SK-N-SH (cell line): ENCODE measurements around the gene TMEM51. TPM values are rescaled to one million over a fixed set of nuclear protein-coding genes. Genes with fewer than 3 reads are reported as not detected.

Experiments
- CTCF ChIA-PET: fragments of 300-600, 350-600 bp; formaldehyde crosslinking; extraction: SDS; loops from one replicate; lab custom pipeline; 2021; lab: Yijun Ruan, JAX
- POLR2A ChIA-PET: fragments of 350-600 bp; sonication (Branson Sonifier 250); formaldehyde crosslinking; extraction: SDS; loops from one replicate; lab custom pipeline; 2020; ENCODE audit warnings: antibody characterized with exemption, inconsistent platforms; lab: Yijun Ruan, JAX
- DNase-seq: peaks from one replicate; pipeline ENCODE4 v3.0.0; 2012
- H2AFZ ChIP-seq: fragments of 200-600 bp; sonication (generic); 2 replicates; pipeline ENCODE4 v1.8.1; 2016; ENCODE audit warnings: antibody characterized with exemption, mild to moderate bottlenecking, low read depth
- H3F3A ChIP-seq: fragments of 200-600 bp; sonication (generic); replicated peaks from 2 replicates; pipeline ENCODE3; 2016; ENCODE audit warnings: antibody characterized with exemption, mild to moderate bottlenecking; ENCODE audit not compliant: insufficient read depth
- H3K27ac ChIP-seq, 2 experiments: fragments of 200-500 bp in 1 of 2; fragments of 200-600 bp in 1 of 2; sonication (Bioruptor generic) in 1 of 2; sonication (generic), shearing (Covaris generic) in 1 of 2; 2 replicates each; pipeline versions ENCODE4 v1.5.1 to v1.6.1; 2014 to 2016; ENCODE audit warnings: low read depth in 2 of 2, inconsistent platforms in 1 of 2, low read length in 1 of 2, mild to moderate bottlenecking in 1 of 2, mixed read lengths in 1 of 2
- H3K27me3 ChIP-seq: fragments of 200-600 bp; sonication (generic), shearing (Covaris generic); 2 replicates; pipeline ENCODE4 v1.6.1; 2016; ENCODE audit warnings: mixed run types; ENCODE audit not compliant: insufficient read depth
- H3K36me3 ChIP-seq, 2 experiments: fragments of 200-500 bp in 1 of 2; fragments of 200-600 bp in 1 of 2; sonication (Bioruptor generic) in 1 of 2; sonication (generic) in 1 of 2; replicated peaks in 1 of 2; 2 replicates each; pipeline versions ENCODE3 to v1.5.1; 2014 to 2016; ENCODE audit warnings: low read length in 1 of 2, mild to moderate bottlenecking in 1 of 2; ENCODE audit not compliant: insufficient read depth in 2 of 2, control insufficient read depth in 1 of 2
- H3K4me1 ChIP-seq, 2 experiments: fragments of 200-500 bp in 1 of 2; fragments of 200-600 bp in 1 of 2; sonication (Bioruptor generic) in 1 of 2; sonication (generic), shearing (Covaris generic) in 1 of 2; 2 replicates each; pipeline versions ENCODE4 v1.5.1 to v1.6.1; 2014 to 2016; ENCODE audit warnings: low read depth in 1 of 2, low read length in 1 of 2, mixed run types in 1 of 2; ENCODE audit not compliant: insufficient read depth in 2 of 2, control insufficient read depth in 1 of 2
- H3K4me2 ChIP-seq: fragments of 200-600 bp; sonication (generic), shearing (Covaris generic); 2 replicates; pipeline ENCODE4 v1.6.1; 2017; ENCODE audit warnings: mixed run types
- H3K4me3 ChIP-seq, 2 experiments: fragments of 200-500 bp in 1 of 2; fragments of 200-600 bp in 1 of 2; sonication (Bioruptor generic) in 1 of 2; sonication (generic), shearing (Covaris generic) in 1 of 2; 2 replicates each; pipeline versions ENCODE4 v1.5.1 to v1.8.1; 2014 to 2016; ENCODE audit warnings: low read depth in 2 of 2, inconsistent platforms in 1 of 2, low read length in 1 of 2, mild to moderate bottlenecking in 1 of 2, mixed read lengths in 1 of 2, moderate library complexity in 1 of 2
- H3K79me2 ChIP-seq: fragments of 200-600 bp; sonication (generic); 2 replicates; pipeline ENCODE4 v1.8.1; 2017; ENCODE audit warnings: mild to moderate bottlenecking; ENCODE audit not compliant: insufficient read depth
- H3K9ac ChIP-seq: fragments of 200-600 bp; sonication (generic); 2 replicates; pipeline ENCODE4 v1.6.1; 2017; ENCODE audit warnings: mixed run types
- H3K9me2 ChIP-seq: fragments of 200-600 bp; sonication (generic); 2 replicates; pipeline ENCODE4 v1.6.1; 2017; ENCODE audit warnings: mixed run types
- H3K9me3 ChIP-seq: fragments of 200-600 bp; sonication (generic); 2 replicates; pipeline ENCODE4 v1.6.1; 2017; ENCODE audit warnings: mixed run types, mild to moderate bottlenecking, moderate library complexity
- H4K20me1 ChIP-seq: fragments of 200-600 bp; sonication (generic); 2 replicates; pipeline ENCODE4 v1.6.1; 2017; ENCODE audit warnings: mild to moderate bottlenecking, mixed run types; ENCODE audit not compliant: insufficient read depth
- CHD2 ChIP-seq: fragments of 150-350 bp; IDR thresholded peaks from 2 replicates; pipeline ENCODE4 v1.6.1; 2018; ENCODE audit warnings: low read length; ENCODE audit not compliant: partially characterized antibody
- ELF1 ChIP-seq: IDR thresholded peaks from 2 replicates; pipeline ENCODE4 v1.4.0; 2012
- EP300 ChIP-seq, 2 experiments: IDR thresholded peaks; 2 replicates each; pipeline versions ENCODE4 v1.4.0 to v1.6.1; 2012; ENCODE audit warnings: borderline replicate concordance in 1 of 2, low read depth in 1 of 2, low read length in 1 of 2
- MEF2A ChIP-seq: IDR thresholded peaks from 2 replicates; pipeline ENCODE4 v1.4.0; 2012; ENCODE audit warnings: low read depth, borderline replicate concordance
- MXI1 ChIP-seq: IDR thresholded peaks from 2 replicates; pipeline ENCODE4 v1.6.1; 2012; ENCODE audit warnings: mild to moderate bottlenecking, low read depth, low read length, improper control_type of control experiment
- POLR2AphosphoS5 ChIP-seq: IDR thresholded peaks from 2 replicates; pipeline ENCODE4 v1.6.1; 2012; ENCODE audit warnings: low read depth, low read length
- RAD21 ChIP-seq: IDR thresholded peaks from 2 replicates; pipeline ENCODE4 v1.6.1; 2012; ENCODE audit warnings: mild to moderate bottlenecking, low read length
- RFX5 ChIP-seq: IDR thresholded peaks from 2 replicates; pipeline ENCODE4 v1.6.1; 2012; ENCODE audit warnings: mild to moderate bottlenecking, improper control_type of control experiment, low read length
- RXRA ChIP-seq: IDR thresholded peaks from 2 replicates; pipeline ENCODE4 v1.4.0; 2012; ENCODE audit warnings: low read depth, mild to moderate bottlenecking, borderline replicate concordance
- TEAD4 ChIP-seq: IDR thresholded peaks from 2 replicates; pipeline ENCODE4 v1.4.0; 2012; ENCODE audit warnings: mild to moderate bottlenecking, borderline replicate concordance; ENCODE audit not compliant: insufficient read depth
- YY1 ChIP-seq: IDR thresholded peaks from 2 replicates; pipeline ENCODE4 v1.4.0; 2012; ENCODE audit warnings: low read depth, mild to moderate bottlenecking
- WGBS: methylation state at CpG from one replicate; pipeline ENCODE4 v1.1.6; 2017; ENCODE audit warnings: low lambda C conversion rate; 5-methylcytosine and 5-hydroxymethylcytosine counted together
- polyA plus RNA-seq, 3 experiments: library from polyadenylated mRNA; depleted of rRNA; stranded (reverse); fragments of >200 nt; gene quantifications; 2 replicates each; pipeline ENCODE4 v1.2.3, GENCODE V29; 2012

TMEM51 gene
- polyA plus RNA-seq, 1 of the 3 experiments (the other 2 are of a cell fraction), result 25.6 TPM

DNA sequence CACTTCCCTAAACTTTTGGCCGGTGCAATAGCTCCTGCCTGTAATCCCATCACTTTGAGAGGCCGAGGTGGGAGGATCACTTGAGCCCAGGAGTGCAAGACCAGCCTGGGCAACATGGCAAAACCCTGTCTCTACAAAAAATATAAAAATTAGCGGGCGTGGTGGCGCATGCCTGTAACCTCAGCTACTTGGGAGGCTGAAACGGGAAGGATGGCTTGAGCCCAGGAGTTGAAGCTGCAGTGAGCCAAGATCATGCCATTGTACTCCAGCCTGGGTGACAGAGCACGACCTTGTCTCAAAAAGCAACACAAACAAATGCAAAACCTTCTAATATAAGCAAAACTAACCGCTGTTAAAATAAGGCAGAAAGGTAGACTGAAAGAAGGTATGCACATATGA lies 25.9 kb downstream of the TMEM51 start:
- DNase-seq, result no peak
- POLR2A ChIA-PET, result interaction anchor here (1.1 to 2.2 kb wide), 4 partner anchors 8 to 35 kb away, joined by 3 to 11 read pairs (median 4); partner anchors contain the start of gene TMEM51
- 65% methylated on average over 8 of the region's 8 CpGs for WGBS
- H3K79me2 ChIP-seq, result no peaks in the 10 kb centered on the region; the same call in none of the 2 replicates
- H3K4me1 ChIP-seq, result peaks cover 11 to 46% of the 10 kb centered on the region in 2 experiments; a peak in 3 of 4 replicates
- peak overlapping the region; percentile 45 for H3K4me2 ChIP-seq
- H3K27ac ChIP-seq, result peak overlapping the region; percentile 88 to 91
- H3K9ac ChIP-seq, result peak overlapping the region; percentile 13; the same call in 1 of the 2 replicates
- H3K27me3 ChIP-seq, result no peaks in the 10 kb centered on the region
- no peaks in the 10 kb centered on the region for H3K36me3 ChIP-seq
- no peak for TF ChIP-seq TEAD4
- TF ChIP-seq POLR2AphosphoS5, result no peak
- no peak for TF ChIP-seq EP300 (IDR thresholded peaks at IDR 0.05; ENCODE audit: borderline replicate concordance in 1 of 2, low read depth in 1 of 2, low read length in 1 of 2)
- no peak for TF ChIP-seq MEF2A
- H3K9me2 ChIP-seq, result no peaks in the 10 kb centered on the region
- H3K4me3 ChIP-seq, result no peak overlapping the region
- no peak overlapping the region for H2AFZ ChIP-seq
- no peaks in the 10 kb centered on the region for H4K20me1 ChIP-seq
- peaks cover 25% of the 10 kb centered on the region for H3F3A ChIP-seq
- CTCF ChIA-PET, result interaction anchor here (1.0 to 2.3 kb wide), 5 partner anchors 21 to 124 kb away, joined by 3 to 9 read pairs (median 3); no protein-coding TSS in a partner anchor
- H3K9me3 ChIP-seq, result no peaks in the 10 kb centered on the region

DNA sequence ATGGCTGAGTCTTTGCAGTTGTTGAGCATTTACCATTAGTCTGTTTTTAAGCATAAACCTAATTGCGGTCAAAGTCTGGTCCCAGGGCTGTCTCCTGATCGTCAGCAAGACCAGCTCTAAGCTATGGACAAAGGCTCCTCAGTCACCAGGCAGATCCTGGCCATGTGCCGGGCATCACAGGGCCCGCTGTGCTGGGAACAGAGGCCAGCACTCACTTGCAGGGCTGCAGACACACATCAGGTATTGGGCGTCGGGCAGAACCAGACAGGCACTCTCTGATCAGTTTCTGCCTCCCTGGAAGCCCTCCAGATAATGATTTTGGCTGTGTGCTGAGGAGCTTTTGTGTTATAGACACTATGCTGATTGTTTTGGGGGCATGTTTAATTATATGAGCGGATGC lies 26.6 kb downstream of the TMEM51 start:
- Histone ChIP-seq H3F3A (peaks cover 25% of the 10 kb centered on the region), H3K79me2 (no peaks in the 10 kb centered on the region; the same call in none of the 2 replicates), H3K4me3 (no peak overlapping the region), H3K9me2 (no peaks in the 10 kb centered on the region), H3K27ac (peak overlapping the region; percentile 88 to 91), H3K9me3 (no peaks in the 10 kb centered on the region), H4K20me1 (no peaks in the 10 kb centered on the region), H3K36me3 (no peaks in the 10 kb centered on the region), H3K4me2 (peak overlapping the region; percentile 45; the same call in 1 of the 2 replicates), H2AFZ (no peak overlapping the region), H3K27me3 (no peaks in the 10 kb centered on the region), H3K9ac (peak overlapping the region; percentile 13; the same call in 1 of the 2 replicates), H3K4me1 (peaks cover 11 to 46% of the 10 kb centered on the region in 2 experiments; a peak in 3 of 4 replicates)
- ChIA-PET POLR2A (interaction anchor here (0.9 to 2.2 kb wide), 4 partner anchors 24 to 35 kb away, joined by 3 to 11 read pairs (median 4); partner anchors contain the start of gene TMEM51), CTCF (interaction anchor here (1.1 to 2.7 kb wide), 6 partner anchors 20 to 143 kb away, joined by 3 to 11 read pairs (median 6); no protein-coding TSS in a partner anchor)
- TF ChIP-seq RXRA (no peak), YY1 (no peak), CHD2 (peak; percentile 24), ELF1 (no peak), RAD21 (peak; percentile 15; the same call in 1 of the 2 replicates), EP300 (IDR thresholded peaks at IDR 0.05; ENCODE audit: borderline replicate concordance in 1 of 2, low read depth in 1 of 2, low read length in 1 of 2) (peak in 1 of 2 experiments; percentile 47; a peak in 1 of 4 replicates), MXI1 (peak; percentile 83), RFX5 (peak; percentile 35; the same call in 1 of the 2 replicates)
- 65% methylated on average over 4 of the region's 7 CpGs for WGBS
- DNase-seq, result peak; percentile 72
